HG02852 (cell line): ENCODE measurements around the gene ZNF488.

Source experiments
- ATAC-seq: cut with Tn5 transposase; IDR thresholded peaks from one replicate; pipeline ENCODE4 v1.9.1; 2021; ENCODE audit warnings: mild to moderate bottlenecking, moderate library complexity; ENCODE audit not compliant: unreplicated experiment

Gene ZNF488

GRCh38 chr10:47350671-47351640 lies 33.1 kb downstream of the ZNF488 start:
- ATAC-seq, result no peak

DNA sequence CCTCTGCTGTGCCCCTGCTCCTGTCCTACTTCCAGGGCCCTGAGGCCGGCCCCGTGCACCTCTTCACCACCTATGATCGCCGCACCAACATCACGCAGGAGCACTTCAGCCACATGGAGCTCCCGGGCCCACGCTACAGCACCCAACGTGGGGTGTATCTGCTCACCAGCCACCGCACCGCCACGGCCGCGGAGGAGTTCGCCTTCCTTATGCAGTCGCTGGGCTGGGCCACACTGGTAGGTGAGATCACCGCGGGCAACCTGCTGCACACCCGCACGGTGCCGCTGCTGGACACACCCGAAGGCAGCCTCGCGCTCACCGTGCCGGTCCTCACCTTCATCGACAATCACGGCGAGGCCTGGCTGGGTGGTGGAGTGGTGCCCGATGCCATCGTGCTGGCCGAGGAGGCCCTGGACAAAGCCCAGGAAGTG lies 34.1 kb downstream of the ZNF488 start:
- ATAC-seq, result no peak

DNA sequence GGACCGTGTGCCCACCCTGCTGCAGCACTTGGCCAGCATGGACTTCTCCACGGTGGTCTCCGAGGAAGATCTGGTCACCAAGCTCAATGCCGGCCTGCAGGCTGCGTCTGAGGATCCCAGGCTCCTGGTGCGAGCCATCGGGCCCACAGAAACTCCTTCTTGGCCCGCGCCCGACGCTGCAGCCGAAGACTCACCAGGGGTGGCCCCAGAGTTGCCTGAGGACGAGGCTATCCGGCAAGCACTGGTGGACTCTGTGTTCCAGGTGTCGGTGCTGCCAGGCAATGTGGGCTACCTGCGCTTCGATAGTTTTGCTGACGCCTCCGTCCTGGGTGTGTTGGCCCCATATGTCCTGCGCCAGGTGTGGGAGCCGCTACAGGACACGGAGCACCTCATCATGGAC lies 34.6 kb downstream of the ZNF488 start:
- no peak for ATAC-seq

DNA sequence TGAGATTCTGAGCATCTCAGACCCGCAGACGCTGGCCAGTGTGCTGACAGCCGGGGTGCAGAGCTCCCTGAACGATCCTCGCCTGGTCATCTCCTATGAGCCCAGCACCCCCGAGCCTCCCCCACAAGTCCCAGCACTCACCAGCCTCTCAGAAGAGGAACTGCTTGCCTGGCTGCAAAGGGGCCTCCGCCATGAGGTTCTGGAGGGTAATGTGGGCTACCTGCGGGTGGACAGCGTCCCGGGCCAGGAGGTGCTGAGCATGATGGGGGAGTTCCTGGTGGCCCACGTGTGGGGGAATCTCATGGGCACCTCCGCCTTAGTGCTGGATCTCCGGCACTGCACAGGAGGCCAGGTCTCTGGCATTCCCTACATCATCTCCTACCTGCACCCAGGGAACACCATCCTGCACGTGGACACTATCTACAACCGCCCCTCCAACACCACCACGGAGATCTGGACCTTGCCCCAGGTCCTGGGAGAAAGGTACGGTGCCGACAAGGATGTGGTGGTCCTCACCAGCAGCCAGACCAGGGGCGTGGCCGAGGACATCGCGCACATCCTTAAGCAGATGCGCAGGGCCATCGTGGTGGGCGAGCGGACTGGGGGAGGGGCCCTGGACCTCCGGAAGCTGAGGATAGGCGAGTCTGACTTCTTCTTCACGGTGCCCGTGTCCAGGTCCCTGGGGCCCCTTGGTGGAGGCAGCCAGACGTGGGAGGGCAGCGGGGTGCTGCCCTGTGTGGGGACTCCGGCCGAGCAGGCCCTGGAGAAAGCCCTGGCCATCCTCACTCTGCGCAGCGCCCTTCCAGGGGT lies 35.2 kb downstream of the ZNF488 start:
- no peak for ATAC-seq

GRCh38 chr10:47348138-47348651 lies 35.9 kb downstream of the ZNF488 start, which contains the start of gene RBP3:
RBP3 (plus strand) TSS chr10:47348363; CDS start chr10:47348485, 122 bp downstream.
- no peak for ATAC-seq

- ATAC-seq, result no peak
Measured at GRCh38 chr10:47347303-47347675, 36.8 kb downstream of the ZNF488 start.

DNA sequence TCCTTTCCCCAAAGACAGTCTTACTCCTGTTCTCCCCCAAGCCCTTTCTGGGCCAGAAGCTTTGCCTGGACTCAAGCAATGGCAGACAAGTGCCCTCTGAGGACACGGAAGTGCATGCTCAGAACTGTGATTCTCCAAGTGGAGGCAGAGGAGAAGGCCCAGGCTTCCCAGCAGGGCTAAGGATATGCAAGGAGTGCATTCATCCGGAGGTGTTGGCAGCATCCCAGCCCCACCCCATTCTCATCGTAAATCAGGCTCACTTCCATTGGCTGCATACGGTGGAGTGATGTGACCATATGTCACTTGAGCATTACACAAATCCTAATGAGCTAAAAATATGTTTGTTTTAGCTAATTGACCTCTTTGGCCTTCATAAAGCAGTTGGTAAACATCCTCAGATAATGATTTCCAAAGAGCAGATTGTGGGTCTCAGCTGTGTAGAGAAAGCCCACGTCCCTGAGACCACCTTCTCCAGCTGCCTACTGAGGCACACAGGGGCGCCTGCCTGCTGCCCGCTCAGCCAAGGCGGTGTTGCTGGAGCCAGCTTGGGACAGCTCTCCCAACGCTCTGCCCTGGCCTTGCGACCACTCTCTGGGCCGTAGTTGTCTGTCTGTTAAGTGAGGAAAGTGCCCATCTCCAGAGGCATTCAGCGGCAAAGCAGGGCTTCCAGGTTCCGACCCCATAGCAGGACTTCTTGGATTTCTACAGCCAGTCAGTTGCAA lies 37.4 kb downstream of the ZNF488 start:
- ATAC-seq, result no peak

GRCh38 chr10:47344996-47345870 lies 38.9 kb downstream of the ZNF488 start:
- ATAC-seq, result no peak

- ATAC-seq, result no peak
Measured at GRCh38 chr10:47340608-47341170, 43.4 kb downstream of the ZNF488 start.

- no peak for ATAC-seq
Measured at GRCh38 chr10:47339759-47340607, 44.1 kb downstream of the ZNF488 start.

- no peak for ATAC-seq
Measured at GRCh38 chr10:47339186-47339735, 44.8 kb downstream of the ZNF488 start.

GRCh38 chr10:47337310-47337709 lies 46.8 kb downstream of the ZNF488 start:
- no peak for ATAC-seq

GRCh38 chr10:47336387-47337134 lies 47.5 kb downstream of the ZNF488 start:
- no peak for ATAC-seq

DNA sequence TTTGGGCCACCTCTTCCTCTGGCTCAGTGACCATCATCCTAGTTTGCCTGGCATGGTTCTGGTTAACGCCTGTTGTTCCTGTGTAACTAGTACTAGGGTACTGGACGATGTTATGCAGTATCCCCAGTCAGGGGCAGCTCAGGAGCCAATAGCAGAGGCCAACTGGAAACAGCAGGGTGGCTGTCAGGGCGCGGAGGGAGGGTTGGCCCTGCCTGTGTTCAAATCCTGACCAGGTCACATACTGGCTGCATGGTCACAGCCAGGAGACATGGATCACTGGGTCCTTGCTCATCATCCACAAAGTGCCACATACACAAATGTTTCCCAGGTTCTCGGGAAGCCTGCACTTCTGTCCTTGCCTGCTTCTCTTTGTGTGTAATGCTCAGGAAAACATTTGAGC lies 48.2 kb downstream of the ZNF488 start:
- no peak for ATAC-seq

DNA sequence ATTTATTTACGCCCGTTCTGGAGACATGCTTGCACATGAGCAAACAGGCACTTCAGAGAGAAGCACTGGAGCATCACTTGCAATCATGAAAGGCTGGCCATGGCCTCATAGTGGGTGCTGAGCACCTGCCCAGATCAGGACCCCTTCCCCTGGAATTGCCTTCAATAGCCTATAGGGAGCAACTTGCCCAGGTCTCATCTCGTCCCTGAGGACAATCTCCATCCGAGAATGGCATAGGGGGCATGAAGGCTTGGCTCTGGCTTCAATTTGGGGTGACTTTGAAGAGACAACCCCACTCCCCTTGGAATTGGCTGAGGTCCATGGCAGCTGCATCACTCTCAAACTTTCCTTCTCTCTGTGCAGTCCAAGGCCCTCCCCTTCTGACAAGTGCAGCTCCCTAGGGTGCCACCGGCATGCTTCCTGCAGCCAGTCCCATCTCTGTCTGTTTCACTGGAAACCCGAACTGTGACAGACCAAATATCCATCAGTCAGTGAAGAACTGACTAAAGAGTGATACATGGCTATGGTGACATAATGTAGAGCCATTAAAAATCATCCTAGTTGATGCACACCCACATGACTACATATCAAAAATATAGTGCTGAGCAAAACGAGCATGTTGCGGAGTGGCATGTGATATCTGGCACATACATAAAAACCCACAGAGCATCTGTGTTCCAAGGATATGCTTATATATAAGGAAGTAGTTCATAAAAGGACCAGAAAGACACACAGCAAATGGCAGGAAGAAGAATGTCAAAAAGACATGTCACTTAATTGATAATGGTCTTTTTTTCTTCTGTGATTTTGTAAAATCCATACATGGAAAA lies 49.4 kb downstream of the ZNF488 start:
- no peak for ATAC-seq

- no peak for ATAC-seq
Measured at GRCh38 chr10:47333532-47333931, 50.6 kb downstream of the ZNF488 start.

DNA sequence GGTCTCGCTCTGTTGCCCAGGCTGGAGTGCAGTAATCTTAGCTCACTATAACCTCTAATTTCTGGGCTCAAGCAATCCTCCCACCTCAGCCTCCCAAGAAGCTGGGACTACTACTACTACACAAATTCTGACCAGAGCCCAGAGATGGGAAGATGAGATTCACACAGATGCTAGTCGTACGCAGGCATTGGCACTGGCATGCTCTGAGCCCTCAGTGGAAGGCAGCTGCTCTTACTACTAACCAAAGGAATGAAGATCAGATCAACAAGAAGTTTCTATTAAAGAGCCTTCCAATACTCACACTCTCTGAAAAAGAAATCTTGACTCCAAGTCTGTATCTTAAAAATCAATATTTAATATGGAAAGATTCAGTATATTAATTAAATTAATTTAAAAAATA lies 51.1 kb downstream of the ZNF488 start:
- ATAC-seq, result no peak
